ENCODE results near the gene MTCH2.

Gene MTCH2

DNA sequence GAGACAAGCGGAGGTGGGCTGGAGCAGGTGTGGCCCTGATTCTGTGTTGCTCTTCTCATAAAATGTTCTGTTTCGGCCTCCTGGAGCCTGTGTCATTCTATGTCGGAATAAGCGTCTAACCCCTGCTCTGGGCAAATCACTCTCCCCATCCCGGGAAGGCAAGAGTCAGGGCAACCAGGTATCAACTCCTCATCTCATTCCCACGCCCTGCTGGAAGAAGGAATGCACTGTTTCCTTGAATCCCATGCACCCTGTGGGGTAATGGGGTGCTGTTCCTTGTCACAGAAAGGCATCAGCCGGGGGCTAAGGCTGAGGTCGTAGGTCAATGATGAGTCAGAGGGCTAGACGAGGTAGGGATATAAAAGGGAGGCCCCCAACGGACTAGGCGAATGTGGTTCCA, 53.2 kb downstream of the MTCH2 start:
- DNase-seq = no peak

DNA sequence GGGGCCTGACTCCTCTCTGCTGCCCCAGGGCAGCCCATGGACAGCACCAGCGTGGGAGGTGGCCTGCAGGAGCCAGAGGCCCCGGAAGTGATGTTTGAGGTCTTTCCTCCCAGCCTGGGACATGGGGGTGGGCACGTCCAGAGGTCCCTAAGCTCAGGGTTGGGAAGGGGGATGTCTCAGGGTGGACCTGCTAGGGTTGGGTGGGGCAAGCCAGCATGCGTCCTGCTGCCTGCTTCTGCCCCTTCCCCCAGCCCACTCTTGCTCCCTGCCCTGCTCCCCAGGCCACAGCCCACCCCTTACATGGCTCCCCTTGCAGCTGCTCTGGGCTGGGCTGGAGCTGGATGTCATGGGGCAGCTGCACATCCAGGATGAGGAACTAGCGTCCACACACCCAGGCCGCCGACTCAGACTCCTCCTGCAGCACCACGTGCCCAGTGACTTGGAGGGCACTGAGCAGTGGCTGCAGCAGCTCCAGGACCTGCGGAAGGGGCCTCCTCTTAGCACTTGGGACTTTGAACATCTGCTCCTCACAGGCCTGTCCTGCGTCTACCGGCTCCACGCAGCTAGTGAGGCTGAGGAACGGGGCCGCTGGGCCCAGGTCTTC, 54.5 kb downstream of the MTCH2 start:
- no peak for DNase-seq

DNA sequence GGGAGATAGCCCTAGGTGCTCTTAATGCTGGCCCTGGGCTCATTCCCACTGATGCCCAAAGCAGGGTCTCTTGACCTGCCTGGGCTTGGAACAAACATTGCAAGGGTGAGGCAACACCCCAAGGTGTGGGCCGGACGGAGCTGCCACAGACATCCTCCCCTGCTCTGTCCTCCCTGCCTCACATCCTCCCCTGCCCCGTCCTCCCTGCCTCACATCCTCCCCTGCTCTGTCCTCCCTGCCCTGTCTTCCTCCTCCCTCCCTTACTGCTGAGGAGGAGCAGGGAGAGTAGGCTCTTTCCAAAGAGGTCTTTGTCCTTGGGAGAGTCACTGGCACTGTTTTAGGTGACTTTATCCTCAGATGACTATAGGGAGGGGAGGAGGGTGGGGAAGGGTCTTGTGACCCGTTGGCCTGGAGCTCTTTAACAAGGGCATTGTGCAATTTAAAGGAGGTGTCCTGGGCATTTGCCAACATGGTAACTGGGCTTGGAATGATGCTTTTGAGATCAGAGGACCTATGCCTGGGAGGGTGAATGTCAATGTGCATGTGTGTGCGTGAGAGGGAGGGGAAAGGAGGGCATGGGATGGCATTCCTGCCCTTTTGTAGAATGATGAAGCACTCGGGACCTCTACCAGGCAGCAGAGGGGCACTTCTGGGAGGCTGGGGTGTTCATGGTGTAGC, 55.2 kb downstream of the MTCH2 start:
- no peak for DNase-seq

DNA sequence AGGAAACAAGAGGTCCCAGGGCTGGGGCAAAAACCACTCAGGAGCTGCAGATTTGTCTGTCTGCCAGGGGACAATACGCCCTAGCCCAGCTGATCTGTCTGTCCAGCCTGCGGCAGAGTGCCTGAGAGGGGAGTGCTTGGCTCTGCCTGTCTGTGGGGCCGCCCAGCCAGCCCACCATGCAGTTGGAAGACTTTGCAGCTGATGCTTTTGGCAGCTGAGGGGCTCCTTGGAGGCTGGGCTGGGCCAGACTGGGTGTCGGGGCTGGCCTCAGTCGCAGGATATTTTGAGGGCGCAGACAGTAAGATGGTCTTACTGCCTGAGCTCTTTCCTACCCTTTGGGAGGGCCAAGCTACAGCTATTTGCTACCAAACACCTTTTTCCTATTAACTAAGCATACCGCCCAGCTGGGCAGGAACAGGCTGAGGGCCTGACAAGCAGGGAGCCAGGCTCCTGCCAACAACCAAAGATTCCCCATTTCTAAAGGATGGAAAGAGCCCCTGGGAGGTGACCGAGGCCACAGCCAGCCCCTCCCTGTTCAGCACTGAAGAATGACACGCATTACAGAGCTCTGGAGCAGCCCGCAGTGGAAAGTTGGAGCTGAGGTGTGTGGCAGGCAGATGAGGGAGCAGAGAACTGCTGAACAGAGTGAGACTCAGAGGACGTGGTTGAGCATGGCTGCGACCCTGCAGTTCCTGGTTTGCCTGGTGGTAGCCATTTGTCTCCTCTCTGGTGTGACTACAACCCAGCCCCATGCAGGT, 56.1 kb downstream of the MTCH2 start, which contains the start of gene FAM180B:
TSS of gene FAM180B (plus strand) at position 581 of the 758 bp plus-strand sequence. CDS start at position 672, 91 bp downstream.
- DNase-seq = no peak

DNA sequence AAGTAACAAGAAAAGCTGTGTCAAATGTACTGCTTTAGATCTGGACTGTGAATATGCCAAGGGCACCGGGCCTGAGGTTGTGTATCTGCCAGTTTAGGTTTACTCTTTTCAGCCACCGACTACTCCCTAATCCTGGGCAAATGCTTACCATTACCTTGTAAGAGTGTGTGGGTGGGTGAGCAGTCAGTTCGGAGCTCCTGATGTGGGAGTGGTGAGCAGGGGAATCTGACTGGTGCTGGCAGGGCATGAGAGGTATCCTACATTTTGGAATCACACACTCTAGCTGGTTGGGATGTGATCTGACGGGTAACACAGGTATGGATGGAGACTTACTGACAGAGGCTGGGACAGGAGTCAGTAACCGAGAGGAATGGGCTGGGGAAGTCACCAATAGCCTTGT, 58.5 kb downstream of the MTCH2 start:
- no peak for DNase-seq

DNA sequence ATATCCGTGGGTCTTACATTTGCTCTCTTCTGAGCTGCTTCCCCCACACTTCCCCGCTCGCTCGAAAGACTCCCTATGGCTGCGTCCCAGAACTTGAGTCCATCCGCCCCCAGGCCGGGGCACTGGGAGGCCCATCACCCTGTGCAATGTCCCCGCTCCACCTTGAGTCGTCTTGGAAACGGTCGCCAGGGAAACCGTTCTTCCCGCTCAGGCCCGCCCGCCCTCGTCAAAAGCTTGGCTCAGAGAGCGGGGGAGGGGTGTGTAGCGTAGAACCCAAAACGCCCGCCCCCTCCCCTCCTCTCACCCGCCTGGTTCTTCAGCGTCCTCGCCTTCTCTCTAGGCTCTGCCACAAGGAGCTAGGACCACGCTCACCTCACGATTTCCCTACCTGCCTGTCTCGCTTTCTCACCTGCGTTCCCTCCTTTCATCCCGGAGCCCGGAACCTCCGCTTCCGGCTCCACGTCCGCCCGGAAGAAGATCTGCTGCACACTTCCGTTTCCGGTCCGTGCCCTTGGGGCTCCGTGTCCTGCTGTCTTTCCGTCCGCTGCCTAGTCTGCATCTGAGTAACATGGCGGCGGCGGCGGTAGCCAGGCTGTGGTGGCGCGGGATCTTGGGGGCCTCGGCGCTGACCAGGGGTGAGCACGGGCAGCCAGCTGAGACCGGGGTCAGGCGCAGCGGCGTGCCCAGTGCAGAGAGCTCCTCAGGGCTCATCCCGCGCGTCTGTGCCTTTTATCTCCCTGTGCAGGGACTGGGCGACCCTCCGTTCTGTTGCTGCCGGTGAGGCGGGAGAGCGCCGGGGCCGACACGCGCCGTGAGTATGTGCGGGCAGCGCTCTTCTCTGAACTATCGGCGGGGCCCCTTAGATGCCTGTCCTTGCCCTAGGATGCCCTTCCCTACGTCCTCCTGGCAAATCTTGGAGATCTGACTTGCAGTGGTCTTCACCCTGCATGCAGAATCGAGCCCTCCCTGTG, 63.5 kb downstream of the MTCH2 start, which contains the start of the genes KBTBD4 and NDUFS3:
TSS of gene KBTBD4 (minus strand) at position 447 of the 971 bp plus-strand sequence. CDS start at position 428, 19 bp downstream.
TSS of gene NDUFS3 (plus strand) at position 551 of the 971 bp plus-strand sequence. CDS start at position 569, 18 bp downstream.
- DNase-seq = peak; percentile 95 to 98

DNA sequence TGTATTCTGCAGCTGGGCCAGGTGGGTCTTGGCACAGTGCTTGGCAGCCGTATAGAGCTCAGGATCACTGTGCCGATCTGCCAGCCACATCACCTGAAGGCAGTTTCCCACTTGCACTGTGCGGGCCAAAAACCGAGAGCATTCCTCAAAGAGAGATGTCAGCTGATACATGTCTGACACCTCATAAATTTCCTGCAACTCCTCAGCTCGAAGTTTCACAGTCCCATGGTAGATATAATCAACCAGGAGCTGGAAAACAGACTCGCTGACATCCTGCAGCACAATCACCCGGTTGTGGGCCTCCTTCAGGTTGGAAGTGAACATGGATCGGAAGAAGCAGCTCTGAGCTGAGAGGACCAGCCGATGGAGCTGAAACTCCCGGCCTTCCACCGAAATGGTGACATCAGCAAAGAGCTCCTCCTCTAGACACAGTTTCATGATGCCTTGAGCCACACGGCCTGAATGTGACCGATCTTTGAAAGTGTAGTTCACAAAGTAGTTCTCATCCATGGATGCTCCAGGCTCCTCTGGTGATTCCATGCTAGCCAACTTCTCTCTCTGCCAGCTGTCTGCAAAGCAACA, 64.8 kb downstream of the MTCH2 start:
- no peak for DNase-seq

DNA sequence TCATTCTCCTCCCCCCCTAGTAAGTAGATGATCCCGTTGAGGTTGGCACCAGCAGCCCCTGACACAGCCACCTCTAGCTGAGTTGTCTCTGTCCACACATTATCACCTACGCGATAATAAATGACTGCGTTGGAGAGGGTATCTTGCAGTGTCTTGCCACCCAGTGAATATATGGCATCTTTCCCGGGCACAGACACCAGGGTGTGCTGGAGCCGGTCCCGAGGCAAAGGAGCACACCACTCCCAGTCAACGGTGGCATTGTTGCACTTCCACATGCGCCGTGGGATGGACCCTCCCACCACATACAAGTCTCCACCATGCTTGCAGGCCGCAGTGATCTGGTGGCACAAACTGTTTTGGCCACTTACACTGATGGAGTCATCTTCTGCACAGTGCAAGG, 69.0 kb downstream of the MTCH2 start:
- no peak for DNase-seq

DNA sequence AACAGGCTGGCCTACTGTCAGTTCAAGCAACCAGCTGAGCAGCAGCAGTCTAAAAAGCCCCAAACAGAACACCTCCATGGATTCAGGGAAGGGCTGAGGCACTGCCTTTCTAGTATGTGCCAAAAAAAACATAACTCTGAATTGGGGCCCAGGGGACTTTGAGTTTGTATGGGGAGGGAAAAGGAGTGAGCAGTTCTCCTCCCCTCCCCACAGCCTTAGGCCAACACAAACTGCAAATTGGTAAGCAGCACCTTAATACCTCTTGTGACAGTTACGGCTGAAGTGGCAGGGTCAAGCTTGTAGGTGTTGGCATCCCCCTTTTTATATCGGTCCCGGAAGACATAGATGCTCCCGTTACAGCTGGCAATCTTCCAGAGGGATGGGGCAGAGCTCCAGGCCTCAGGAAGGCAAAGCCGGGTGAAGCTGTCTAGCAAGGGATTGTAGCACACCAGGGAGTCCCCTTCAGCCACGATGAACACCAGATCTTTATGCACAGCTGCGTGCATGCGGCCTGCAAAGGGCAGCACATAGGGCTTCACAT, 69.6 kb downstream of the MTCH2 start:
- DNase-seq = no peak

DNA sequence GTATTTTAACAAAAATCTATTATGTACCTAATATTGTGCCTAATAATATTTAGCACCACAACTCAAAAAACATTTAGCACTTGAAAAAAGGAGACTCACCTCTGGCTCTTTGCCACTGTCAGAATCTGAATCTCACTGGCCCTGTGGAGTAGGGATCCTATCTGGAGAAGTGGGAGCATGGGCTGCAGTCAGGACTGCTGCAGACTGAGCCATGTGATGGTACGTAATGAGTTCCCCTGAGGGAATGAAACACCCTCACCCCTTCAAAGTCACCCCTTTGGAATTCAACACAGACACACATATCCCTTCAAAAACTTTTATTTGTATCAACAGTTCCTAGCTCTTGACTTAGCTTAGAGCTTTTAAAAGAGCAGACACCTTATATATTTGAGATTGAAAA, 70.5 kb downstream of the MTCH2 start:
- no peak for DNase-seq

DNA sequence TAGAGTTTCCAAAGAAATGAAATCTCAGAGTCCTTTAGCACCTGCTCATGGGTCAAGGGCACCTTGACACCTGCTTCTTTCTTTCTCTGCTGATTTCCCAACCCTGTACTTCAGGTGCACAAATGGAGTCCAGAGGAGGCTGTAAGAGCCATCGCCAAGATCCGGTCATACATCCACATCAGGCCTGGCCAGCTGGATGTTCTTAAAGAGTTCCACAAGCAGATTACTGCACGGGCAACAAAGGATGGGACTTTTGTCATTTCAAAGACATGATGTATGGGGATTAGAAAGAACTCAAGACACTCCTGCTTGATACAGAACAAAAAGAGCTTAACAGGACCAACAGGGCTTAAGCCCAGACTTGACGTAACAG, 71.0 kb downstream of the MTCH2 start:
- no peak for DNase-seq

DNA sequence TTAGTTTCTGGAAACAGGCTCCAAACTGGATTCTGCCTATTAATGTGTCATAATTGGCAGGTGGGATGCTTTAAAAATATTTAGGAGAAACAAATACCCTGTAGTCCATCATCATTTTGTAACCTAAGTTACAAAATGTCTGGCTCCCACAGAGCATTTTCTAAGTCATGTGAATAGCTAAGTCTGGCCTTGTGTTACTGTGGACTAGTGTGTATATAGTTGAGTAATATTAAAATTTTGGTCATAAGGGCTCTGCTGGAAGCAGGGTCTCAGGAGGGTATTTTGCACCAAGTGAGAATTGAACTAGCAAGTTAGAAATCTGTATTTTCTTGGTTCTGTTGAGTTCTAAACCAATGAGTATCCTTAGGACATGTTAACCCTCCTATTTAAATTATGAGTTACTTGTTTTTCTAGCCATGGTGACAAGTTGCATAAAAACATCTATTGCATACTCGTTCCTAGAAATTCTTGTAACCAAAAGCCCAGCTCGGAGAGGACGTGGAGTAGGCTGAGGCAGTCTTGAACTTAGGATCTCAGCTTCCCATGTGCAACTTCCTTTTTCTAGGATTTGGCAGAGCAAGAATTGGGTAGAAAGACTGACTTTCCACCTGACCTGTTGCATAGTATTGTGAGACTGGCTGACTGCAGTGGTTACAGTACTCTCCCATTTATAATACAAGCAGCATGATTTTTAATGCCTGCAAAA, 71.6 kb downstream of the MTCH2 start:
- DNase-seq = no peak

DNA sequence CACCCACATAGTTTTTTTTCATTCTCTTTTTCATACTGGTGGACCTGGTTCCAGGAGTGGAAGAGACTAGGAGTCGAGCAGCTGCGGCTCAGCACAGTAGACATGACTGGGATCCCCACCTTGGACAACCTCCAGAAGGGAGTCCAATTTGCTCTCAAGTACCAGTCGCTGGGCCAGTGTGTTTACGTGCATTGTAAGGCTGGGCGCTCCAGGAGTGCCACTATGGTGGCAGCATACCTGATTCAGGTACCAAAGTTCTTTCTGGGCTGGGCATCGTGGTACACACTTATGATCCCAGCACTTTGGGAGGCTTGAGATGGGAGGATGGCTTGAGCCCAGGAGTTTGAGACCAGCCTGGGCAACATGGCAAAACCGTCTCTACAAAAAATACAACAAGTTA, 72.7 kb downstream of the MTCH2 start:
- no peak for DNase-seq

Measured in activated T-cell treated with anti-CD3 and anti-CD28 coated beads, Interleukin-2, amount 50 U/mL, for 48 hours (primary cell).